ENCODE results near the gene PSKH1. TPM values are rescaled to one million over a fixed set of nuclear protein-coding genes. Genes with fewer than 3 reads are reported as not detected.
A peak's percentile ranks its signal among the peaks of the same experiment; 100 is the strongest.

PSKH1 gene
- total and polyA plus RNA-seq, 4 experiments from 2014 or later, result 19.4 to 25.3 (median 23.7) TPM

GRCh38 chr16:67926181-67926750 lies 33.2 kb downstream of the PSKH1 start:
- Mint-ChIP-seq H3K9me3 (no peaks in the 10 kb centered on the region), H3K27me3 (no peaks in the 10 kb centered on the region), H3K4me1 (peaks cover 3 to 21% (median 6%) of the 10 kb centered on the region in 4 donors), H3K27ac (peak overlapping the region in 3 of 7 donors; percentile 37 to 70 (median 42)), H3K4me3 (no peak overlapping the region), H3K36me3 (peaks cover 0 to 36% of the 10 kb centered on the region in 2 donors)
- no peaks in the 10 kb centered on the region for H3K9me3 ChIP-seq (ENCODE audit: control insufficient read depth in 1 of 2, low read length in 2 of 2)
- H3K27me3 ChIP-seq (ENCODE audit: insufficient read depth, low read length), result no peaks in the 10 kb centered on the region
- H3K27ac ChIP-seq (ENCODE audit: low read depth, low read length), result no peak overlapping the region
- no peak overlapping the region for H3K4me3 ChIP-seq (ENCODE audit: low read length in 2 of 2)
- ChIA-PET POLR2A (ENCODE audit: partially characterized antibody) (interaction anchor here (2.0 kb wide), 1 partner anchor 9 kb away, joined by 9 read pairs; no protein-coding TSS in a partner anchor), CTCF (ENCODE audit: partially characterized antibody) (interaction anchor here (0.6 to 8.8 kb wide), 10 partner anchors 9 to 411 kb away, joined by 3 to 61 read pairs (median 4); partner anchors contain the start of genes C16orf86, ENKD1 and NRN1L)
- H3K36me3 ChIP-seq (ENCODE audit: insufficient read depth, low read length), result peaks cover 34% of the 10 kb centered on the region
- no peak for DNase-seq
- intact Hi-C loops (cut with micrococcal nuclease), result no loop called here
- H3K4me1 ChIP-seq (ENCODE audit: insufficient read depth, low read length), result peaks cover 7% of the 10 kb centered on the region

GRCh38 chr16:67927131-67927941 lies 34.3 kb downstream of the PSKH1 start:
- H3K27me3 ChIP-seq (ENCODE audit: insufficient read depth, low read length), result no peaks in the 10 kb centered on the region
- no peak overlapping the region for H3K27ac ChIP-seq (ENCODE audit: low read depth, low read length)
- no peaks in the 10 kb centered on the region for H3K9me3 Mint-ChIP-seq

DNA sequence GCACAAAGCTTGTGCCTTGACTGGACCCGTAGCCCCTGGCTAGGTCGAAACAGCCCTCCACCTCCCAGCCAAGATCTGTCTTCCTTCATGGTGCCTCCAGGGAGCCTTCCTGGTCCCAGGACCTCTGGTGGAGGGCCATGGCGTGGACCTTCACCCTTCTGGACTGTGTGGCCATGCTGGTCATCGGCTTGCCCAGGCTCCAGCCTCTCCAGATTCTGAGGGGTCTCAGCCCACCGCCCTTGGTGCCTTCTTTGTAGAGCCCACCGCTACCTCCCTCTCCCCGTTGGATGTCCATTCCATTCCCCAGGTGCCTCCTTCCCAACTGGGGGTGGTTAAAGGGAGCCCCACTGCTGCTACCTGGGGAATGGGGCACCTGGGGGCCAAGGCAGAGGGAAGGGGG lies 35.1 kb downstream of the PSKH1 start:
- Mint-ChIP-seq H3K4me1 (peaks cover 3 to 15% (median 6%) of the 10 kb centered on the region in 4 donors), H3K36me3 (peaks cover 0 to 36% of the 10 kb centered on the region in 2 donors), H3K9me3 (no peaks in the 10 kb centered on the region), H3K27me3 (no peaks in the 10 kb centered on the region), H3K4me3 (no peak overlapping the region), H3K27ac (peak overlapping the region in 6 of 7 donors; percentile 22 to 75 (median 69))
- intact Hi-C loops (cut with micrococcal nuclease), result loop anchor here (1.0 to 2.0 kb wide), 4 partner anchors 45 to 407 kb away; partner anchors contain the start of gene THAP11
- Histone ChIP-seq H3K27ac (ENCODE audit: low read depth, low read length) (no peak overlapping the region), H3K4me1 (ENCODE audit: insufficient read depth, low read length) (peaks cover 7% of the 10 kb centered on the region), H3K36me3 (ENCODE audit: insufficient read depth, low read length) (peaks cover 45% of the 10 kb centered on the region), H3K4me3 (ENCODE audit: low read length in 2 of 2) (no peak overlapping the region), H3K9me3 (ENCODE audit: control insufficient read depth in 1 of 2, low read length in 2 of 2) (no peaks in the 10 kb centered on the region), H3K27me3 (ENCODE audit: insufficient read depth, low read length) (no peaks in the 10 kb centered on the region)
- ChIA-PET CTCF (ENCODE audit: partially characterized antibody) (interaction anchor here (1.0 to 8.8 kb wide), 13 partner anchors 9 to 407 kb away, joined by 3 to 61 read pairs (median 5); partner anchors contain the start of genes EDC4 and NRN1L), POLR2A (ENCODE audit: partially characterized antibody) (interaction anchor here (0.9 to 1.7 kb wide), 3 partner anchors 9 to 255 kb away, joined by 3 to 10 read pairs (median 5); partner anchors contain the start of genes PSKH1 and PSMB10)
- DNase-seq, result peak in 1 of 5 donors; percentile 24

More at GRCh38 chr16:67927131-67927941, 34.3 kb downstream of the PSKH1 start:
- Mint-ChIP-seq H3K27ac (peak overlapping the region in 1 of 7 donors; percentile 24), H3K36me3 (peaks cover 0 to 34% of the 10 kb centered on the region in 2 donors), H3K4me1 (peaks cover 3 to 15% (median 6%) of the 10 kb centered on the region in 4 donors), H3K27me3 (no peaks in the 10 kb centered on the region), H3K4me3 (no peak overlapping the region)
- Histone ChIP-seq H3K4me3 (ENCODE audit: low read length in 2 of 2) (no peak overlapping the region), H3K4me1 (ENCODE audit: insufficient read depth, low read length) (peaks cover 7% of the 10 kb centered on the region), H3K9me3 (ENCODE audit: control insufficient read depth in 1 of 2, low read length in 2 of 2) (no peaks in the 10 kb centered on the region), H3K36me3 (ENCODE audit: insufficient read depth, low read length) (peaks cover 44% of the 10 kb centered on the region)
- ChIA-PET CTCF (ENCODE audit: partially characterized antibody) (interaction anchor here (1.0 to 8.8 kb wide), 7 partner anchors 8 to 406 kb away, joined by 3 to 61 read pairs (median 7); partner anchors contain the start of gene NRN1L), POLR2A (ENCODE audit: partially characterized antibody) (interaction anchor here (1.6 to 2.0 kb wide), 3 partner anchors 8 to 34 kb away, joined by 5 to 10 read pairs (median 9); partner anchors contain the start of genes PSKH1 and PSMB10)
- no peak for DNase-seq
- intact Hi-C loops (cut with micrococcal nuclease), result no loop called here

DNA sequence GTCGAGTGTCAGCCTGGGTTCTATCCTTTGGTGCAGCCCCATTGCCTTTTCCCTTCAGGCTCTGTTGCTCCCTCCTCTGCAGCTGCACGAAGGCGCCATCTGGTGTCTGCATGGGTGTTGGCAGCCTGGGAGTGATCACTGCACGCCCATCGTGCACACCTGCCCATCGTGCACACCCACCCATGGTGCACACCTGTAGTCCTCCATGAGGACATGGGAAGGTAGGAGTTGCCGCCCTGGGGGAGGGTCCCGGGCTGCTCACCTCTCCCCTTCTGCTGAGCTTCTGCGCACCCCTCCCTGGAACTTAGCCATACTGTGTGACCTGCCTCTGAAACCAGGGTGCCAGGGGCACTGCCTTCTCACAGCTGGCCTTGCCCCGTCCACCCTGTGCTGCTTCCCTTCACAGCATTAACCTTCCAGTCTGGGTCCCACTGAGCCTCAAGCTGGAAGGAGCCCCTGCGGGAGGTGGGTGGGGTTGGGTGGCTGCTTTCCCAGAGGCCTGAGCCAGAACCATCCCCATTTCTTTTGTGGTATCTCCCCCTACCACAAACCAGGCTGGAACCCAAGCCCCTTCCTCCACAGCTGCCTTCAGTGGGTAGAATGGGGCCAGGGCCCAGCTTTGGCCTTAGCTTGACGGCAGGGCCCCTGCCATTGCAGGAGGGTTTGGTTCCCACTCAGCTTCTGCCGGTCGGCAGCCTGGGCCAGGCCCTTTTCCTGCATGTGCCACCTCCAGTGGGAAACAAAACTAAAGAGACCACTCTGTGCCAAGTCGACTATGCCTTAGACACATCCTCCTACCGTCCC lies 35.7 kb downstream of the PSKH1 start:
- POLR2A ChIA-PET (ENCODE audit: partially characterized antibody), result interaction anchor here (0.9 to 1.7 kb wide), 5 partner anchors 8 to 256 kb away, joined by 3 to 10 read pairs (median 5); partner anchors contain the start of genes PSKH1 and PSMB10
- peaks cover 2 to 35% of the 10 kb centered on the region in 2 donors for H3K36me3 Mint-ChIP-seq

GRCh38 chr16:67930191-67930590 lies 37.1 kb downstream of the PSKH1 start:
- Histone ChIP-seq H3K27me3 (ENCODE audit: insufficient read depth, low read length) (no peaks in the 10 kb centered on the region), H3K9me3 (ENCODE audit: control insufficient read depth in 1 of 2, low read length in 2 of 2) (no peaks in the 10 kb centered on the region), H3K4me1 (ENCODE audit: insufficient read depth, low read length) (peaks cover 15% of the 10 kb centered on the region), H3K27ac (ENCODE audit: low read depth, low read length) (no peak overlapping the region), H3K4me3 (ENCODE audit: low read length in 2 of 2) (no peak overlapping the region), H3K36me3 (ENCODE audit: insufficient read depth, low read length) (peaks cover 54% of the 10 kb centered on the region)
- Mint-ChIP-seq H3K4me3 (no peak overlapping the region), H3K9me3 (no peaks in the 10 kb centered on the region), H3K4me1 (peaks cover 6 to 28% (median 17%) of the 10 kb centered on the region in 4 donors), H3K27me3 (no peaks in the 10 kb centered on the region), H3K36me3 (peaks cover 9 to 40% of the 10 kb centered on the region in 2 donors), H3K27ac (no peak overlapping the region)
- intact Hi-C loops (cut with micrococcal nuclease), result no loop called here
- ChIA-PET POLR2A (ENCODE audit: partially characterized antibody) (interaction anchor here (1.6 kb wide), 1 partner anchor 47 kb away, joined by 5 read pairs; no protein-coding TSS in a partner anchor), CTCF (ENCODE audit: partially characterized antibody) (interaction anchor here (2.7 to 8.8 kb wide), 3 partner anchors 46 to 409 kb away, joined by 9 to 61 read pairs (median 30); partner anchors contain the start of gene NRN1L)
- no peak for DNase-seq

More for the DNA sequence above, 35.7 kb downstream of the PSKH1 start:
- Histone ChIP-seq H3K27ac (ENCODE audit: low read depth, low read length) (no peak overlapping the region), H3K27me3 (ENCODE audit: insufficient read depth, low read length) (no peaks in the 10 kb centered on the region), H3K4me1 (ENCODE audit: insufficient read depth, low read length) (peaks cover 7% of the 10 kb centered on the region), H3K36me3 (ENCODE audit: insufficient read depth, low read length) (peaks cover 43% of the 10 kb centered on the region), H3K4me3 (ENCODE audit: low read length in 2 of 2) (no peak overlapping the region), H3K9me3 (ENCODE audit: control insufficient read depth in 1 of 2, low read length in 2 of 2) (no peaks in the 10 kb centered on the region)
- peaks cover 3 to 16% (median 8%) of the 10 kb centered on the region in 4 donors for H3K4me1 Mint-ChIP-seq
- peak; percentile 70 to 75 (median 72) for DNase-seq
- H3K9me3 Mint-ChIP-seq, result no peaks in the 10 kb centered on the region
- H3K4me3 Mint-ChIP-seq, result no peak overlapping the region
- no peaks in the 10 kb centered on the region for H3K27me3 Mint-ChIP-seq
- CTCF ChIA-PET (ENCODE audit: partially characterized antibody), result interaction anchor here (0.7 to 8.8 kb wide), 16 partner anchors 9 to 407 kb away, joined by 3 to 61 read pairs (median 4); partner anchors contain the start of genes EDC4 and NRN1L
- H3K27ac Mint-ChIP-seq, result peak overlapping the region; percentile 22 to 74 (median 69)
- intact Hi-C loops (cut with micrococcal nuclease), result loop anchor here (1.0 to 2.0 kb wide), 4 partner anchors 45 to 408 kb away; partner anchors contain the start of gene THAP11

- no peaks in the 10 kb centered on the region for H3K27me3 Mint-ChIP-seq
- intact Hi-C loops (cut with micrococcal nuclease), result no loop called here
- no peaks in the 10 kb centered on the region for H3K9me3 ChIP-seq (ENCODE audit: control insufficient read depth in 1 of 2, low read length in 2 of 2)
- peaks cover 9 to 33% (median 22%) of the 10 kb centered on the region in 4 donors for H3K4me1 Mint-ChIP-seq
- peaks cover 14 to 45% of the 10 kb centered on the region in 2 donors for H3K36me3 Mint-ChIP-seq
- H3K4me1 ChIP-seq (ENCODE audit: insufficient read depth, low read length), result peaks cover 18% of the 10 kb centered on the region
- ChIA-PET POLR2A (ENCODE audit: partially characterized antibody) (interaction anchor here (1.0 to 1.4 kb wide), 3 partner anchors 38 to 48 kb away, joined by 3 to 6 read pairs (median 3); partner anchors contain the start of gene PSKH1), CTCF (ENCODE audit: partially characterized antibody) (interaction anchor here (0.7 to 8.8 kb wide), 4 partner anchors 47 to 409 kb away, joined by 3 to 61 read pairs (median 20); partner anchors contain the start of gene NRN1L)
- no peak overlapping the region for H3K4me3 ChIP-seq (ENCODE audit: low read length in 2 of 2)
- peak overlapping the region in 1 of 7 donors; percentile 35 for H3K27ac Mint-ChIP-seq
- peaks cover 56% of the 10 kb centered on the region for H3K36me3 ChIP-seq (ENCODE audit: insufficient read depth, low read length)
- H3K27me3 ChIP-seq (ENCODE audit: insufficient read depth, low read length), result no peaks in the 10 kb centered on the region
- H3K9me3 Mint-ChIP-seq, result peaks cover 0 to under 1% (median 0%) of the 10 kb centered on the region in 8 donors
- no peak overlapping the region for H3K4me3 Mint-ChIP-seq
- no peak overlapping the region for H3K27ac ChIP-seq (ENCODE audit: low read depth, low read length)
- DNase-seq, result no peak
These were observed 37.7 kb downstream of the PSKH1 start for GRCh38 chr16:67930678-67931211.

Measured in CD4-positive, alpha-beta memory T cell (primary cell).